GM12878 (cell line): ENCODE results near the gene GBA3.

Source experiments
- ASH2L ChIP-seq: fragments of 300-600, 200-600 bp; sonication (generic); IDR thresholded peaks from 2 replicates; pipeline ENCODE4 v1.6.1; 2017; ENCODE audit warnings: low read depth, mild to moderate bottlenecking, borderline replicate concordance
- BACH1 ChIP-seq: fragments of 450-650 bp; IDR thresholded peaks from 2 replicates; pipeline ENCODE4 v1.6.1; 2017; ENCODE audit warnings: mild to moderate bottlenecking, borderline replicate concordance
- CREB1 ChIP-seq: IDR thresholded peaks from 2 replicates; pipeline ENCODE4 v1.6.1; 2012; ENCODE audit warnings: low read depth, mild to moderate bottlenecking, inconsistent platforms
- CREM ChIP-seq: IDR thresholded peaks from 2 replicates; pipeline ENCODE4 v1.6.1; 2014; ENCODE audit warnings: antibody characterized with exemption, low read depth
- CTCF ChIP-seq, 3 experiments: IDR thresholded peaks in 2 of 3; conservative IDR thresholded peaks in 1 of 3; 2 replicates each; pipeline ENCODE4 v1.5.1; 2011; ENCODE audit warnings: low read depth in 3 of 3, low read length in 3 of 3, mild to moderate bottlenecking in 3 of 3, control low read depth in 2 of 3, moderate library complexity in 2 of 3, inconsistent platforms in 1 of 3, mixed read lengths in 1 of 3; ENCODE audit not compliant: control insufficient read depth in 2 of 3, insufficient read depth in 1 of 3; ENCODE audit errors: extremely low read depth in 1 of 3
- EED ChIP-seq: sonication (generic); IDR thresholded peaks from 2 replicates; pipeline ENCODE4 v1.6.1; 2016; ENCODE audit warnings: antibody characterized with exemption, low read depth
- EP300 ChIP-seq, 2 experiments: fragments of 150-350 bp in 1 of 2; IDR thresholded peaks; 2 replicates each; pipeline ENCODE4 v1.6.1; 2011 to 2012; ENCODE audit warnings: low read depth in 2 of 2, low read length in 2 of 2, borderline replicate concordance in 1 of 2, improper control_type of control experiment in 1 of 2, inconsistent platforms in 1 of 2; ENCODE audit not compliant: control insufficient read depth in 1 of 2
- EZH2 ChIP-seq: IDR thresholded peaks from 2 replicates; pipeline ENCODE4 v1.6.1; 2012; ENCODE audit warnings: low read depth, mild to moderate bottlenecking, control low read depth, inconsistent platforms, low read length, borderline replicate concordance; ENCODE audit not compliant: control insufficient read depth
- IRF3 ChIP-seq: fragments of 450-650 bp; IDR thresholded peaks from 2 replicates; pipeline ENCODE4 v1.6.1; 2014; ENCODE audit warnings: mild to moderate bottlenecking
- POLR2AphosphoS2 ChIP-seq: IDR thresholded peaks from 2 replicates; pipeline ENCODE4 v1.6.1; 2011; ENCODE audit warnings: low read depth, mild to moderate bottlenecking, low read length, improper control_type of control experiment, moderate library complexity
- POLR2AphosphoS5 ChIP-seq: IDR thresholded peaks from 2 replicates; pipeline ENCODE4 v1.6.1; 2011; ENCODE audit warnings: mild to moderate bottlenecking, low read length, inconsistent platforms
- ZSCAN29 ChIP-seq: fragments of 450-650 bp; IDR thresholded peaks from 2 replicates; pipeline ENCODE4 v1.6.1; 2017; ENCODE audit warnings: mild to moderate bottlenecking, moderate library complexity
- TF ChIP-seq, protein P1 (sequence below): IDR thresholded peaks from 2 replicates; pipeline ENCODE4 v1.6.1; 2012; ENCODE audit warnings: low read depth, low read length, improper control_type of control experiment

DNA sequence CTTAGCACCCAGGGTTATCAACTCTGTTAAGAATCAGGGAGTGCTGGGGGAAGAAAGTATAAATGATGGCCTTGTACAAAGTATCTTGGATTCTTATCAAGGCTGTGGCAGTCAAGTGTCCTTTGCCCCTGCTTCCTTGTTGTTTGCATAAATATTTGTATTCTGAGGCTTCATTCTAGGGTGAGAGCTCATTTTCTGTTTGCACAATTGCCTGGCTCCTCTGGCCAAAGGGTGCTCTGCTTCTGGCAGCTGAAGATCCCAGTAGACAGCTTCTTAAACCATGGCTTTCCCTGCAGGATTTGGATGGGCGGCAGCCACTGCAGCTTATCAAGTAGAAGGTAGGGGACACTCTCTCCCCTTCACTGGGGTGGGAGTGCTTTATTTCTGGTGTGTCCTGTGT is at the start of gene GBA3:
- TF ChIP-seq IRF3, result no peak
- TF ChIP-seq EP300 (IDR thresholded peaks at IDR 0.05; ENCODE audit: borderline replicate concordance in 1 of 2, control insufficient read depth in 1 of 2, low read depth in 2 of 2, low read length in 2 of 2), result no peak
- TF ChIP-seq EED, result no peak
- TF ChIP-seq CTCF (IDR thresholded peaks at IDR 0.05 in 2 of 3, conservative IDR thresholded peaks at IDR 0.05 in 1 of 3; ENCODE audit: control insufficient read depth in 2 of 3, extremely low read depth in 1 of 3, insufficient read depth in 1 of 3, low read depth in 3 of 3, low read length in 3 of 3), result no peak
- TF ChIP-seq, protein P1, sequence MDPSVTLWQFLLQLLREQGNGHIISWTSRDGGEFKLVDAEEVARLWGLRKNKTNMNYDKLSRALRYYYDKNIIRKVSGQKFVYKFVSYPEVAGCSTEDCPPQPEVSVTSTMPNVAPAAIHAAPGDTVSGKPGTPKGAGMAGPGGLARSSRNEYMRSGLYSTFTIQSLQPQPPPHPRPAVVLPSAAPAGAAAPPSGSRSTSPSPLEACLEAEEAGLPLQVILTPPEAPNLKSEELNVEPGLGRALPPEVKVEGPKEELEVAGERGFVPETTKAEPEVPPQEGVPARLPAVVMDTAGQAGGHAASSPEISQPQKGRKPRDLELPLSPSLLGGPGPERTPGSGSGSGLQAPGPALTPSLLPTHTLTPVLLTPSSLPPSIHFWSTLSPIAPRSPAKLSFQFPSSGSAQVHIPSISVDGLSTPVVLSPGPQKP, result no peak
- no peak for TF ChIP-seq ZSCAN29
- no peak for TF ChIP-seq EZH2
- TF ChIP-seq CREB1, result no peak
- no peak for TF ChIP-seq ASH2L
- no peak for TF ChIP-seq BACH1
- no peak for TF ChIP-seq POLR2AphosphoS2
- TF ChIP-seq POLR2AphosphoS5, result no peak
- no peak for TF ChIP-seq CREM
